COR-L47 (cell line): ENCODE data around the gene AGPAT3.

Source experiments
- DNase-seq: peaks from one replicate; lab custom pipeline; 2025; lab: John Stamatoyannopoulos, UW

Gene AGPAT3

DNA sequence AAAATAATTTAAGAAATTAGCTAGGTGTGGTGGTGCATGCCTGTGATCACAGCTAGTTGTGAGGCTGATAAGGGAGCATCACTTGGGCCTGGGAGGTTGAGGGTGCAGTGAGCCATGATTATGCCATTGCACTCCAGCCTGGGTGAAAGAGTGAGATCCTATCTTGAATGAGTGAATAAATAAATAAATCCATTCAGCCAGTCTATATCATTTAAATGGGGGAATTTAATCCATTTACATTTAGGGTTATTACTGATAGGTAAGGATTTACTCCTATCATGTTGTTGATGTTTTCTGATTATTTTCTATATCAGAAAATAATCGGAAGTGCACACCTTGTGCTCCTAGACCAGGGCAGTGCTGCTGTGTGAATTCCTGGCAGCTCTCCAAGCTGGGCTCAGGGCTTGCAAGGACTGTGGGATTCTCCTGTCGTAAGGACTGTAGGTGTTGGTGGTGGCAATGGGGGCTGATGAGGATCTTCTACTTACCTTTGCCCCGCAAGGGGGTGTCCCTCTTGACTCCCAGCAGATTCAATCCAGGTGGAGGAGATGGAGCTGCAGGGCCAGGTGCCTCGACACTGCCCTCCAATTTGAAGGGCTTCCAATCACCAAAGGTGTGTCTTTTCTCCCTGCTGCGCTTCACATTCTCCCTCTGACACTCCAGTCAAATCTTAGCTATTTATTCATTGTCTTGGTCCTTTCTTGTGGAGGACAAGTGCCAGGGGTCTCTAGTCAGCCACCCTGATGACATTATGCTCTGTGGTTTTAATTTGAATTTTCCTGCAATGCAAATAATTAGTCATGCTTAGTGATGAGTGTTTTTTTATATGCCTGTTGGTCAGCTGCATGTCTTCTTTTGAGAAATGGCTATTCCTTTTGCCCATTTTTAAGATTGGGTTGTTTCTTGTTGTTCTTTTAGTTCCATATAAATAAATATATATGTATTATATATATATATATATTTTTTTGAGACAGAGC, 133.0 kb downstream of the AGPAT3 start:
- no peak for DNase-seq

DNA sequence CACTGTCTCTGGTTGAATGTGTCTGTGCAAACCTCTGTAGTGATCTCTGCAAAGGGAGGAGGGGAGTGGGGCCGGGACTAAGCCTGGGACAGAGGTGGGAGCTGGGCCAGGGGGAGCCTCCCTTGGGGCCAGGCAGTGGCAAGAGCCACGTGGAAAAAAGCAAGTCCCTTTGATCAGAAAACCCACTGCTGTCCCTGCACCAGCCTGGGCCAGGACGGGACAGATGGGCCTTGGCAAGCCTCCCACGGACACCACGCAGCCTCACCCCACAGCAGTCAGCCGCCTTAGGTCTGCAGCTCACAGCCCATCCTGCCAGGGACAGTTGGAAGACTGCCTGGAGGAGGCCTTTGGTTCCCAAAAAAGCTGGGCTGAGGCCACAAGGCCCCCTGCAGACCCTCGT, 135.3 kb downstream of the AGPAT3 start:
- DNase-seq = no peak

DNA sequence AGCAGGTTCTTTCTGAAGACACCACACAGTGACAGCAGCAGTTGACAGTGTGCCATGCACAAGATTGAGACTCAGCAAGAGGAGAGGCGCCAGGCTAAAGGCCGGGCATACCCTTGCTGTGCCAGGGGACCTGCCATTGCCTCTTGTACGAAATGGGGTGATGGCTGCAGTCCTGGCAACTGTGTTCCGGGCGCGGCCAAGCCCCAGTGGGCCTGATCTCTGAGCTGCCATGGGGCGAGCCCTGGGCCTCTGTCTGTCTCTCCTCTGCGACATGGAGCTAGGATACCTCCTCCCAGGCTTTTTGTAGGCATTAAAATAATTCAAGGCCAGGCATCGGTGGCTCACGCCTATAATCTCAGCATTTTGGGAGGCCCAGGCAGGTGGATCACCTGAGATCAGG, 137.5 kb downstream of the AGPAT3 start:
- no peak for DNase-seq

DNA sequence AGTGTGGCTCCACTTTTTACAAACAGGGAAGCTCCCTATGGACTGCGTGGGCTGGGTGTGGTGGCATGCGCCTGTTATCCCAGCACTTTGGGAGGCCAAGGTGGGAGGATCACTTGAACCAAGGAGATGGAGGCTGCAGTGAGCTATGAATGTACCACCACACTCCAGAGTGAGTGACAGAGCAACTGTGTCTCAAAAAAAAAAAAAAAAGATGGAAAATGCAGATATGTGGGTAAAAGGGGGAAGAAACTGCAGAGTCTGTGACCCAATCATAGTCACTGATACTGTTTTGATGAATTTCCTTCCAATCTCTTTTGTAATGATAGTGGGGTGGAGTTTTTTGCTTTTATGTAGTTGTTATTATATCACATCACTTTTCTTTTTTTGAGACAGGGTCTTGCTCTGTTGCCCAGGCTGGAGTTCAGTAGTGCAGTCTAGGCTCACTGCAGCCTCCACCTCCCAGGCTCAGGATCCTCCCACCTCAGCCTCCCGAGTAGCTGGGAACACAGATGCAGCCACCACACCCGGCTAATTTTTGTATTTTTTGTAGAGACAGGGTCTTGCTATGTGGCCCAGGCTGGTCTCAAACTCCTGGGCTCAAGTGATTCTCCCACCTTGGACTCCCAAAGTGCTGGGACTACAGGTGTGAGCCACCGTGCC, 138.4 kb downstream of the AGPAT3 start:
- DNase-seq = no peak

DNA sequence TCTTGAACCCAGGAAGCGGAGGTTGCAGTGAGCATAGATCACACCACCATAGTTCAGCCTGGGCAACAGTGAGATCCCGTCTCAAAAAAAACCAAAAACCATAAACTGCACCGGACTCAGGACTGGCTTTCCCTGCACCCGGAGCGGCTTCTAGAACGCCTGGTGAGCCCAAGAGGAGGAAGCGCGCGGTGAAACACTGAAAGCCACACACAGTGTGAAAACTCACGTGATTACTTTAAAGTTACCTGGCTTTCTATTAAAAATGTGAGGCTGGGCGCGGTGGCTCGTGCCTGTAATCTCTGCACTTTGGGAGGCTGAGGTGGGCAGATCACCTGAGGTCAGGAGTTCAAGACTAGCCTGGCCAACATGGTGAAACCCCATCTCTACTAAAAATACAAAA, 140.0 kb downstream of the AGPAT3 start:
- DNase-seq = no peak

DNA sequence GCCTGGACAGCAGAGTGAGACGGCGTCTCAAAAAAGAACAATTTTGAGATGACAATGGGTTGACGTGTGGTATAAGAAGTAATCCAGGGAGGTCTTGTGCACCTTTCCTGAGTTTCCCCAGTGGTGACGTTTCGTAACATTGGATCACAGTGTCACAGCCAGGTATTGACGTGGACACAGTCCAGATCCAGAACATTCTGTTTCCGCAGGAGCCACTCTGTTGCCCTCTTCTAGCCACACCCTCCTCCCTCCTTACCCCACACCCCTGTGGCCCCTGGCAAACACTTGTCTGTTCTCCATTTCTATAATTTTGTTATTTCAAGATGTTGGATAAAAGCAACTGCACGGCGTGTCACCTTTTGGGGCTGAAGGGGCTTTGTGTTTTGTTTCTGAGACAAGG, 140.6 kb downstream of the AGPAT3 start:
- DNase-seq = no peak

DNA sequence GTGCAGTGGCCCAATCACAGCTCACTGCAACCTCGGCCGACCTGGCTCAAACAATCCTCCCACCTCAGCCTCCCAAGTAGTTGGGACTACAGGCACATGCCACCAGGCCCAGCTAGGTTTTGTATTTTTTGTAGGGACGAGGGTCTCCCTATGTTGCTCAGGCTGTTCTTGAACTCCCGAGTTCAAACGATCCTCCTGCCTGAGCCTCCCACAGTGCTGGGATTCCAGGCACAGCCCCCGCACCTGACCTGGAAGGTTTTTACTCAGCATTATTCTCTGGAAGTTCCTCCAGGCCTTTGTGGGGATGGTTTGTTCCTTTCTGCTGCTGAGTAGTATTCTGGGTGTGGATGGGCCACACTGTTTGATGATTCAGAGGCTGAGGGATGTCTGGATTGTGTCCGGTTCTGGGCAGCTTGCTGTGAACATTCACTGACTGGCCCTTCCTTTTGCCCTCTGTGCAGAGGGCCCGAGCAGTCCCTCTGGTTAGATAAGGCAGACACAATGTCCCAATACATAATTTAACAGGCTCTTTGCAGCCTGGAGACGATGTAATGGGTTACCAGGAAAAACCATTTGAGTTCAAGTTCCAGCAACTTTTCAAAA, 141.1 kb downstream of the AGPAT3 start:
- DNase-seq = no peak

DNA sequence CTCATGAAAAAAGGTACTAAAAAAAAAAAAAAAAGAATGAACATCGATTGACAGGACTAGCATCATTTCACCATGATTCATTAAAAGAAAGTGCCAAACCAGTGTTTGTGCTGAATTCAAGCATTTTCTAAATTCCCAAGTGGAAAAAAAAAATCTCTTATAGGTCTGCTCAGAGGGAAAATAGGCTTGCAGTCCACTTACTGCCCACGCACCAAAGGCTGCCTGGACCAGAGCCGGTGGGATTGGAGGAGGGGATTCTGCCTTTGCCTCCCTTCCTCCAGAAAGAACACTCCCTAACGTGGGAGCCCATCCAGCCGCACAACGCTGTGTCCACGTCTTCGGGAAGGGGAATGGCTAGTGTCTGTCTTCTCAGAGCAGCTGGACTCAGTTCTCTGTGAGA, 141.6 kb downstream of the AGPAT3 start:
- DNase-seq = no peak

DNA sequence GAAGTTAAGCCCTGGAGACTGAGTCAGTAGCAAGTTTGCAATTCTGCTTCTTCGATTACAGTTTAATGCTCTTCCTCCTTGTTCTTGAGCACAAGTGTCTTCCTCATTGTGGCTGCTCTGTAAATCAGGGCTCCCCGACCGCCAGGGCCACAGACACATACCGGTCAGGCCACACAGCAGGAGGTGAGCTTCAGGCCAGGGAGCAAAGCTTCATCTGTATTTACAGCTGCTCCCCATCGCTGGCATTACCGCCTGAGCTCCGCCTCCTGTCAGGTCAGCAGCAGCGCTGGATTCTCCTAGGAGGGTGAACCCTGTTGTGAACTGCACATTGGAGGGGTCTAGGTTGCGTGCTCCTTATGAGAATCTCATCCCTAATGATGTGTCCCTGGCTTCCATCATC, 145.4 kb downstream of the AGPAT3 start:
- no peak for DNase-seq

DNA sequence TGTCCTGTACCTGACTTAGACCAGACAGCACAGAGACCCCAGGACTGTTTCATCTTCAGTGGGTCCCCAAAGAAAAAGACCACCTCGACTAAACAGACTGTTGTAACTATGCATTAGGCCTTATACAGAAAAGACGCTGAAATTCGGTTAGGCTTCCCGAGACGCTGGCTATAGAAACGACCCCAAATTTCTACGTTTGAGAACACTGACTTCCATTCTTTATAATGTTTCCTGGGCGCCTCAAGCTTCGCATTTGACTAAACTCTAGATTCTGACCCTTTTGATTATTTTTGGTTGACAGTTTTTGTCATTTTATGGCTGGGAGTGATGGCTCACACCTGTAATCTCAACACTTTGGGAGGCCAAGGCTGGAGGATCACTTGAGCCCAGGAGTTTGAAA, 146.1 kb downstream of the AGPAT3 start:
- no peak for DNase-seq

DNA sequence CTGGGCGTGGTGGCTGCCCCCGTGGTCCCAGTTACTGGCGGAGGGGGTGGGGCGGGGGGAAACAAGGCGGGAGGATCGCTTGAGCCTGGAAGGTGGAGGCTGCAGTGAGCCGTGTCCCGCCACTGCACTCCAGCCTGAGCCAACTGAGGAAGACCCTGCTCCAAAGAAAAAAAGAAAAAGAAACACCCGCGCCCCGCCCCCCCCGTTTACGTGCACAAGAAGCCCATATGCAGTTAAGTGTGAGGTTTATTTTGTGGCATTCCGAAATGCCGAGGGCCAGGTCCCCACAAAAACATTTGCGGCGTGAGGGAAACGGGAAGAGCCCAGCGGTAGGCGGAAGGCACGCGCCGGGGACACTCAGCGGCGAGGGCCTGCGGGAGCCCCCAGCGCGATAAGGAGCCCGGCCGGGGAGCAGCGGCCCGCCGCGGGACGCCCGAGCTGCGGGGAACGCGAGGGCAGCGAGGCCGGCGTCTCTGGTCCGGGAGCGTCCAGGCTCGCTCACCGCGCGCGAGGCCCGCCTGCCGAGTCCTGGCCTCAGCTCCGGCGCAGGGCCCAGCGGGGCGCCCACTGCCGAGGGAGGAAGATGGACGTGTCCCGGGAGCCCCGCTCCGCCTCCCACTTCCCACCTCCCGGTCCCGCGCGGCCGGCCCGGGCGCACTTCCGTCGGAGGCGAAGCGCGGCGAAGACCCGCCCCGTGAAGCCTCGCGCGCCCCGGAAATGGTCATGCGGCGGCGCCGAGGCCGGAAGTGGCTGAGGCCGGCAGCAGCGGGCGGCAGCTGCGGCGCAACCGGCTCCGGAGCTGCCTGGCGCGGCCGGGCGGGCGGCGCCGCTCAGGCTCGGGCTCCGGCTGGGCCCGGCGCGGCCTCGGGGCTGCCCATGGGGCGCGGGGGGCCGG, 146.8 kb downstream of the AGPAT3 start, which contains the start of gene TRAPPC10:
TSS of gene TRAPPC10 (plus strand) at position 731 of the 895 bp plus-strand sequence. CDS start 185 bp downstream, outside the sequence.
- DNase-seq = peak; percentile 79

DNA sequence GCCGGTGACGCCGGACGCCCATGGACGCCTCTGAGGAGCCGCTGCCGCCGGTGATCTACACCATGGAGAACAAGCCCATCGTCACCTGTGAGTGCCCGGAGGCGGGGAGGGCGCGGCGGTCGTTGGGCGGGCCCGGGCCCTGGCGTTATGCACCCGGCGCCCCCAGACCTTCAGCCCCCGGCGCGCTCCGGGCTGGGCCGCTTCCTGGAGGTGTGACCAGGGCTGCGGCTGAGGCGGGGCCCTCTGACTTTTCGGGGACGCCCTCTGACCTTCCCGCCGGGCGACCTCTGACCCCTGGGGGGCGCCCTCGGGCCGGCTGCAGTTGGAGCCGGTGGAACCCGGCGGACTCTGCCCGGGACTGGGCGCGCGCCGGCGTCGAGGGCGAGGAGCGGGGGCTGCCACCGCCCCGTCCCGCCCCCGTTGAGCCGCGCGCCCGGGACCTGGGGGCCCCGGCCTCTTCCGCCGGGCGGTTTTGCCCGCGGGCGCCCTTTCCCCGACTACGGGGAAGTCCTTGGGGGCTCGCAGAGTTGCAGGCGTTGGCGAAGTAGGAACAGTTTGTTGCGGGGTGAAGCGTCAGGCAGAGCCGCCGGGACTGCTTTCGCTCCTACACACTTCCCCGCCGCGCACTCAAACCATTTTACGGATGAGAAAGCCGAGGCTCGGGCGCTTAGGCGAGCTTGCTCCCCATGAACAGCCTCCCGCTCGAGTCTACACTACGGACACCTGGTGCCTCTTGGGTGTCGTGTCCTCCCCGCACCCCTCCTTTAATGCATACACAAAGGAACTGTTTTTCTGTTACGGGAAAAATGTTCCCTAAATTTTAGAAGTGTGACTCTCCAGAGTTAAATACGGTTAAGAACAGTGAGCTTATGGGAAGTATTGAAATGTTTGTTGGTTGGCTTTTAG, 147.7 kb downstream of the AGPAT3 start:
- DNase-seq = no peak

DNA sequence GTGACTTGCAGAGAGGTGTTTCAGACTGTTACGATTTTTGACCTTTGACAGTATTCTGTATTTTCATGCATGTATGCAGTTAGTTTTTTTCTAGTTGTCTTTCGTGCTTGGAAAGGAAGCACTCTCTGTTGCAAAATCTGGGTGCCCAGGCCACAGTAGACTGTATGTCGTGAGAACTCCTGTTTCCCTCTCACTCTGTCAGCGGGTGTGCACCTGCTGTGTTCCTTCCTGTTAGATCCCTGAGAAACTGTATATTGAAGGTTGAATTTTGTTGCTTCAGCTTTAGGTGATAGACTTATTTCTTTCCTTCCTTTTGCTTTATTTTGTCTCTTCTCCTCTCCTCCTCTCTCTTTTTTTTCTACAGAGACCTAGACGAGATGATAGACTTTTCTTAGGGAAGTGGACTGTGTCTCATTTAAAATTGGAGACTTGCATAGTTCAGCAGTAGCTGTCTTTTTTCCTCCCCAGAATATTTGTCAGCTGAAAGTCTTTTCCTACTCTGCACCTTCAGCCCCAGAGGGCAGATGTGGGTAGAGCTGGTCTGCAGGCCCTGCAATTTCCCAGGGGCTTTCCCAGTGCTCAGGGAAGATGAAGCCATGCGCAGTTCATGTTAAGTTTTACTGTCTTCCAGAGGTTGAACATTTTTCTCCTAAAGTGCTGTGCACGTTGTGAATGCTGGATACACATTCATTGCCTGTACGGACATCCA, 148.5 kb downstream of the AGPAT3 start:
- DNase-seq = no peak

DNA sequence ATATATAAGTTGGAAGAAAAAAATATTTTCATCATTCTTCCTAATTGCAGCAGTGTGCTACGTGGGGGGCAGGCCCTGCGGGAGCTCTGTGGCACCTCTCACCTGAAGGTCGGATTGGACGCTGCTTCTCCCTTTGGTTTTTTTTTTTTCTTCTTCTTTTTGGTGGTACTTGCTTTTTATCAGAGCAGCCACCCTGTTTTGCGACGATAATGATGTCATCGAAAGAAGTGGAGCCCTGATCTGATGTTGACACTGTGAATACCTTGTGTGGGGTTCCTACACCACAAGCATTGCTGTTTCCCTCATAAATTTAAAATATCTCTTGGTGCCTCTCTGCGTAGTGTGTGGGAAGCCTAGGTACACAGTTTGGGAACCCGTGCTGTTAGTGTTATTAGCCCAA, 152.6 kb downstream of the AGPAT3 start:
- no peak for DNase-seq

DNA sequence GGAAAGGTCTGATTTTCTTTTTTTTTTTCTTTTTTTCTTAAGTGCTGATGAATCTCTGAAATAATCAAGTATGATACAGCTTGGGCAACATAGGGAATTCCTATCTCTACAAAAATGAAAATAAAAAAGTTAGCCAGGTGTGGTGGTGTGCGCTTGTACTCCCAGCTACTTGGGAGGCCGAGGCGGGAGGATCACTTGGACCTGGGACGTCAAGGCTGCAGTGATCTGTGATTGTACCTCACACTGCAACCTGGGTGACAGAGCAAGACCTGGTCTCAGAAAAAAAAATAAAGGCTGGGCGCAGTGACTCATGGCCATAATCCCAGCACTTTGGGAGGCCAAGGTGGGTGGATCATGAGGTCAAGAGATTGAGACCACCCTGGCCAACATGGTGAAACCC, 153.1 kb downstream of the AGPAT3 start:
- DNase-seq = no peak

DNA sequence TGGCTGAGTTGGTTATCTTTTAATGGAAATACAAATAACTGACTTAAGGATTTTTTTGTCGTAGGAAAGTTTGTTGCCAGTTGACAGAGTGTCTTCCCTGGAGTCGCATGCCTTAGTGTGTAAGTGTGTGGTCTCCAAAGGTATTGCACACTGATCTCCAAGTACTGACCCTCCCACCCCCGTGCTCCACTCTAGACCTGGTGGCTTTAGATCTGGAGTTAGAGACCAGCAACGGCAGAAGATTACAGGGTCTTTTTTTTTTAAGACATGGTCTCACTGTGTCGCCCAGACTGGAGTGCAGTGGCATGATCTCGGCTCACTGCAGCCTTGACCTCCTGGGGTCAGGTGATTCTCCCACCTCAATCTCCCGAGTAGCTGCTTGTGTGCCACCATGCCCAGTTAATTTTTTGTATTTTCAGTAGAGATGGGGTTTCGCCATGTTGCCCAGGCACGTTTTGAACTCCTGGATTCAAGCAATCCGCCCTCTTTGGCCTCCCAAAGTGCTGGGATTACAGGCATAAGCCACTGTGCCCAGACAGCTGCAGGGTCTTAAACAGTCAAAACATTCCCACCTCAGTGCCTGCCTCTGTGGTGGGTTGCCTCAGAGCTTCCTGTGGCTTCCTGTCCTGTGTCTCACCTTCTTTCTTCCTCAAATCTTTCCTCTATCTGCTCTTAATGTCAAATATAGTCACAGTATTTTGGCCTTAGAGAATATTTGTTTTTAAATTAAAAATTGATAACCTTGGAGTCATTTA, 154.0 kb downstream of the AGPAT3 start:
- no peak for DNase-seq

DNA sequence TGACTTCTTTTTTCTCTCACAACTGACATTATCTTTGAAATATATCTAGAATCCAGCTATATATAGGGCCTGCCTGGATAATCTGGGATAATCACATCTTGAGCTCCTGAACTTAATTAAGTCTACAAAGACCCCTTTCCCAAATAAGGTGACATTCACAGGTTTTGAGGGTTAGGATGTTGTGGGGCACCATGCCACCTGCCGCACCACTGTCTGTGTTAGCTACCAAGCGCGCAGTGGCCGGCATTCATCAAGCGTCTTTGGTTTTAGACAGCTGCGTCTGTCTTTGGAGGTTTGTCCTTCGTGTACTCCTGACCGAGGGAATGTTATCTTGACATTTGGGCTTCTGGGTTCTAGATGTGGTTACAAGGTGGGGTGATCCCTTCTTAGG, 154.5 kb downstream of the AGPAT3 start:
- DNase-seq = no peak

DNA sequence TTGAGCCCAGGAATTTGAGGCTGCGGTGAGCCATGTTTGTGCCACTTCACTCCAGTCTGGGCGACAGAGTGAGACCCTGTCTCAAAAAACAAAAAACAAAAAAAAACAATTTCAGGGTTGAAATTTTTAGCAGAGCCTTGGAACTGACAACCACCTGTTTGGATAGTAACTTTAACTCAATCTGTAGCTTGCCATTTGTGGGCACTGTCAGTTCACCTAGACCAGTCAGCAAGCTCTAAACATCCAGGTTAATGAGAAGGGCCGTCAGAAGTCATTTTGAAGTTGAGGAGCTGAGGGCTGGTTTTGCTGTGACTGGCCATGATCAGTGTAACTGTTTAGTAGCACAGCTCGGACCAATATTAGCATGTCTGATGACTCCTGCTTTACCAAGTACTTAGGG, 155.5 kb downstream of the AGPAT3 start:
- DNase-seq = no peak

DNA sequence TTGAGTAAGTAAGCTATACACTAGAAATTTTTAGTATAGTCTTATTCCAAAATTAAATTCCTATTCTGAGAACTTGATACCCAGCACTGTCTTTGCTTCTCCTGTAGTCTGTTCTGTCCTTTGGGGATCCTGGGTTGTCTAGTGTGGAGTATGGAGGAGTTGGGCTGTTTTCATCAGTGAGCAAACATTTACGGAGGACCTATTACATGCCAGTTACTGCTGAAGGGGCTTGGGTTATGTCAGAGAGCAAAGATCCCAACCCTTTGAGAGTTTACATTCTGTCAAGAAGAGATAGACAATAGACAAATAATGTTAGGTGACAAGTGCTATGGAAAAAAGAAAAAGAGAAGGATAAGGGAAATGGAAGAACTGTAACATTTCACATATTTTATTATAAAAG, 156.0 kb downstream of the AGPAT3 start:
- DNase-seq = no peak
